ENCODE data around the gene RAB3B.

Gene RAB3B

DNA sequence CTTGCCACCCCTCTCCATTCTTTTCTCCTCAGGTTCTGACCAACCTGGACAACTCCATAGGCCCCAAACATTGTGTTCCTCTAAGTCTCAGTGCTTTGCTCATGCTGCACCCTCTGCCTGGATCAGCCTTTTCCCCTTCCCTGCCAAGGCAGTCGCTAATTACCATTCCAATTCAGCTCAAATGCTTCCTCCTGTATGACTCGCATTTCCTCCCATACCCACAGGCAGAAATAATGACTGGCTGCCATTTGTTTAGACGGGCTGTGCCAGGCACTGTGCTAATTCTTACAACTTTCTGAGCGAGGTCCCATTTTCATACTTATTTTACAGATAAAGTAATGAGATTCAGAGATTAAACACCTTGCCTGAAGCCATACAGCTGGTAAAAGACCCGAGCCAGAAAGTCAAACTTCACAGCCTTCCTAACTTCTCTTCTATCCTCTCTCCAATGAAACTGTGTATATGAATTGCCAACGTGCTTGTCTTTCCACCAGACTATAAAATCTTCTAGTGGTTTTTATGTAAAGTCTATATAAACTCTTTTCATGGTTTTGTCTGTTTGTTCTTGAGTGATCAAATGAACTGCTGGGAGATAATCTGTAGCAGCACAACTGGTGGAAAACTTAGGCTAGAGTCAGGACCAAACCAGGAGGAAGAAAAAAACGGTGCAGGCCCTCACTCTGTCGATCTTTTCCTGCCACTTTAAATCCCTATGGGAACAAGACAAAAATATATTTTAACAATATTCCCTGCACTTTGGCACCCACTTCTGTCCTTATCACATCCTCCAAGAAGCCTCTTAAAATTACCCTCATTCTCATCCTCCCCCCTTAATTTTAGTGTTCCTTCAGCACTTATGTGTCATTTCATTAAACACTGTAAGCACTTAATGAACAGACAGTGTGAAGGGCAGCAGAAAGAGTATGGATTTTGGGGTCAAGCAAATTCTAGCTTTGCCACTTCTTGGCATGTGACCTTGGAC lies 33.7 kb downstream of the RAB3B start:
- no peak for DNase-seq (ENCODE audit: low read depth in 2 of 2)

GRCh38 chr1:51955797-51956527 lies 34.5 kb downstream of the RAB3B start:
- DNase-seq (ENCODE audit: low read depth in 2 of 2) = no peak

- DNase-seq (ENCODE audit: low read depth in 2 of 2) = no peak
These were observed 35.7 kb downstream of the RAB3B start for GRCh38 chr1:51954783-51955182.

- no peak for DNase-seq (ENCODE audit: low read depth in 2 of 2)
These were observed 37.4 kb downstream of the RAB3B start for GRCh38 chr1:51953079-51953478.

DNA sequence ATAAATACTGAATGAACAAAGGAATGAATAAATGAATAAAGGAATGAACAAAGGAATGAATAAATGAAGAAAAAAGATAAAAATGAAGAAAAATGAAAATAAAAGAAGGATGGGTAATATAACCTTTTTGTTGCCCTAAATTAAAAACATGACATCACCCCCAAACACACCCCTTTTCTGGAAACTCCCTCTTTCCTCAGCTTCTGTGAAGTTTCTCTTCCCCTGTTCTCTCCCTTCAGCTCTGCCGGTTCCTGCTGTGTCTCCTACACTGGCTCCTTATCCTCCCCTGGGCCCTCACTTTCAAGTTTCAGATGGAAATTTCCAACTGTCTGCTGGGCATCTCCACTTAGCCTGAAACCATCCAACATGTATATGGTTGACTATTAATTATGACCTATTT lies 37.9 kb downstream of the RAB3B start:
- DNase-seq (ENCODE audit: low read depth in 2 of 2) = no peak

DNA sequence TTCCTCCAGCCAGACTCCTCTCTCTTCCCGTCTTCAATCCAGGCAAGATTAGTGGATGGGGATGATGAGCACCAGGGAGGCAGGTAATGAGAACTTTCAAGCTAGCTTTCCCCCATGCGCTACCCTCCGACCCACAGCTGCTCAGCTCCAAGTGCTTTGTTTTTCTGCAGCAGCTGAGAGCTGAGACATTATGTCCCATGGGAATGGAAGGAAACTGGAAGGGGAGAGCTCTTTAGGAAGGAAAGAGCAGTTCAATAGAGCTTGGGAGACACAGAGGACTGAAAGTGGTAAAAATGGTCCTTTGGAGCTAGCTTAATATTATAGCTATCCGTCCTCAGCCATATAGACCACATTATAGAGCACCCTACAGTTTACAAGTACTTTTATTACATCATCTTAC lies 39.8 kb downstream of the RAB3B start:
- DNase-seq (ENCODE audit: low read depth in 2 of 2) = no peak

DNA sequence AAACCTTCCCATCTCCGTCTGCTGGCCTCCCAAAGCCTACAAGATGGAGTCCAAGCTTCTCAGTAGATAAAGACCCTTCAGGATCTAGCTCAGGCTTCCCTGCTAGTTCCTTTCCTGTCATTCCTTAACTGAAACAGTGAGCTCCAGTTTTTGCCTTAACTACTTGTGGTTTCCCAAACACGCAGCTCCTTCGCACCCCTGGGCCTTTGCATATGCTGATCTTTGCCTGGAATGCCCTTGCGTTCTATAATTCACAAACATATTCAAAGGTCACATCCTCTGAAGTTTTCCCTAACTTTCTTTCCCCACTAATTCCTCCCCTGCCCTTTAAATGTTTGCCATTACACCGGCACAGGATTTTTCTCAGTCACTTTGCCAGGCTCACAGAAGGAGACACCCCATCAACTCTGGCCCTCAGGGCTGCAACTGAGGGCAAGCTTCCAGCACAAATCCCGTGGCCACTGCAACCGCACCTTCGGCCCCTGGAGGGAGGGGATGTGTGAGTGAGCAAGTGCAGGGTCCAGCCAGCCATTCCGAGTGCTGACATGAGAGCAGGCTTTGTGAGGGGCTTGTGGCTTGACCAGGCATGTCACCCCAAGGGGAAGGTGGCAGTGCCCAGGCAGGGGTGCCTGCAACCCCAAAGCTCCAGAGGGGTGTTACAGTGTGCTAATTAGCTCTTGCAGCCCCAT lies 41.3 kb downstream of the RAB3B start:
- DNase-seq (ENCODE audit: low read depth in 2 of 2) = no peak

- no peak for DNase-seq (ENCODE audit: low read depth in 2 of 2)
These were observed 42.0 kb downstream of the RAB3B start for GRCh38 chr1:51948491-51948915.

- no peak for DNase-seq (ENCODE audit: low read depth in 2 of 2)
These were observed 44.2 kb downstream of the RAB3B start for GRCh38 chr1:51946300-51946699.

GRCh38 chr1:51945591-51945990 lies 44.9 kb downstream of the RAB3B start:
- DNase-seq (ENCODE audit: low read depth in 2 of 2) = no peak

- no peak for DNase-seq (ENCODE audit: low read depth in 2 of 2)
These were observed 48.2 kb downstream of the RAB3B start for GRCh38 chr1:51942281-51942680.

DNA sequence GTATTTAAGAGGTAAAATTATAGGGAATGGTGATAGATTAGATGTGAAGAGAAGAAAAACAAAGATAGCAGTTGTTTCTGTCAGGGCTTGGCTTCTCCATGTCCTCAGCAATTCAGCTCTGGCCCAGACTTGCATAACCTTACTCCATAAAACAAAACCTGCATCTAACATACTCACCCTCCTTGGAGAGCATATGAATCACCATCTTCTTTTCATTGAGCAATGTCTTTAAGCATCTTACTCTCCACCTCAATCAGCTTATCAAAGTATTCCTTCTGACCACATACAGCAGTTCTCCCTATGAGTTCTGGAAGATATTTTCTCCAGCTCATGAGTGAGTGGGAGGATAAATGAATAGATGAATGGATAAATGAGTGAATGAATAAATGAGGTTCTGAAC lies 49.0 kb downstream of the RAB3B start:
- DNase-seq (ENCODE audit: low read depth in 2 of 2) = no peak

DNA sequence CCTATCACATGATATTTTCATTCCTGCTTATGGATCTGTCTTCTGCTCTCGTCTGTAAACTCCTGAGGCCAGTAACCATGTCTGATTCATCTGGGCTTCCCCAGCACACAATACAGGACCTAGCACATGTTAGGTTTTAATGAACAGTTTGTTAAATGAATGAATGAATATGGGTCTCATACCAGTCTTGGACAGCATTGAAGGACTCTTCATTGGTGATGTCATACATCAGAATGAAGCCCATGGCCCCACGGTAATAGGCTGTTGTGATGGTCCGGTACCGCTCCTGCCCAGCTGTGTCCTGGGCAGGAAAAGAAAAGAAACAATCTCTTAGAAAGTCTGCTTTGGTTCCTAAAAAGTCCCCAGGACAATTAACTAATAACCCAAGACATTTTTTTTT lies 53.4 kb downstream of the RAB3B start:
- DNase-seq (ENCODE audit: low read depth in 2 of 2) = no peak

DNA sequence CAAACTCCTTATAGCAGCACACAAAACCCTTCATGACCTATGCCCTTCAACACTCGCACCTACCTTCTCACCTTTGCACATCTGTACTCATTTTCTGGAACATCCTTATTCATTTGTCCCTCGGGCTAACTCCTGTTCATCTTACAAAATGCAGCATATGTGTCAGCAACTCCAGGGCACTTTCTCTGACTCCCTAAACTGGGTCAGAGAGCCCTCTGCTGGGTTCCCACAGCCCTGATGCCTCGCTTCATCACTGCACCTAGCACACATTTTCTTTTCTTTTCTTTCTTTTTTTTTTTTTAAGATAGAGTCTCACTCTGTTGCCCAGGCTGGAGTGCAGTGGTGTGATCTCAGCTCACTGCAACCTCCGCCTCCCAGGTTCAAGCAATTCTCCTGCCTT lies 54.0 kb downstream of the RAB3B start:
- no peak for DNase-seq (ENCODE audit: low read depth in 2 of 2)

- DNase-seq (ENCODE audit: low read depth in 2 of 2) = no peak
These were observed 57.2 kb downstream of the RAB3B start for GRCh38 chr1:51933344-51933743.

DNA sequence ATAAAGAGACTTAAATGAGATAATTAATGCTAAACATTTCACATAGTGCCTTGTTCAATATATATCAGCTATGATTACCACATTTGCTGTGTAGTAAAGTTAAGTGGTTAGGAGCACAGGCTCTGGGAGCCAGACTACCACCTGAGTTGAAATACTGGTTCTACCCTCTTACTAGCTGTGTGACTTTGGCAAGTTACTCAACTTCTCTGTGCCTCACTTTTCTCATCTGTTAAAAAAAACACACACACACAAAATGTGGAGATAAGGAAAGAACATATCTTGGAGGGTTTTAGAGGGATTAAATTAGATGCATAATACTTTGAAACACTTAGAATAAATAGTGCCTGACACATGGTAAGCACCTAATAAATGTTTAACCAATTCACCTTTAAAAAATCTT lies 60.2 kb downstream of the RAB3B start:
- no peak for DNase-seq (ENCODE audit: low read depth in 2 of 2)

GRCh38 chr1:51928896-51929295 lies 61.6 kb downstream of the RAB3B start:
- no peak for DNase-seq (ENCODE audit: low read depth in 2 of 2)

- no peak for DNase-seq (ENCODE audit: low read depth in 2 of 2)
These were observed 63.5 kb downstream of the RAB3B start for GRCh38 chr1:51927029-51927428.

GRCh38 chr1:51926171-51926812 lies 64.2 kb downstream of the RAB3B start:
- no peak for DNase-seq (ENCODE audit: low read depth in 2 of 2)

GRCh38 chr1:51924455-51924854 lies 66.0 kb downstream of the RAB3B start:
- DNase-seq (ENCODE audit: low read depth in 2 of 2) = peak; percentile 31 to 38

DNA sequence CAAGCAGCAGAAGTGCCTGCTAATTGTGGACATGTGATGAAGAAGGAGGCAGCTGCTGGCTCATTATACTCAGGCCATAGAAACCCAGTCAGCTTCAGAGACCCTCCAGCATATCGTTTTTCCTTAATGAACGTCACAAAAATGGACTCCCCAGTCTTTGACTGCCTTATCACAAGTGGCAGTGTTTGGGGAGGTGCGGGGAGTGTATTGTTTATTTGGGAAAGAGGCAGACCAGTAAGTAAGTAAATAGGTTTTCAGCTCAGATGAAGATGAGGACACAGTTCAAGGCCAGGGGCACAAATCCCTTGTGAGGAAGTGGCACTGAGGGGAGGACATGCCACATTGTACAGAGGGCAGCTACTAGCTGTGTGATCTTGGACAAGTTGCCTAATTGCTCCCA lies 68.5 kb downstream of the RAB3B start:
- no peak for DNase-seq (ENCODE audit: low read depth in 2 of 2)

DNA sequence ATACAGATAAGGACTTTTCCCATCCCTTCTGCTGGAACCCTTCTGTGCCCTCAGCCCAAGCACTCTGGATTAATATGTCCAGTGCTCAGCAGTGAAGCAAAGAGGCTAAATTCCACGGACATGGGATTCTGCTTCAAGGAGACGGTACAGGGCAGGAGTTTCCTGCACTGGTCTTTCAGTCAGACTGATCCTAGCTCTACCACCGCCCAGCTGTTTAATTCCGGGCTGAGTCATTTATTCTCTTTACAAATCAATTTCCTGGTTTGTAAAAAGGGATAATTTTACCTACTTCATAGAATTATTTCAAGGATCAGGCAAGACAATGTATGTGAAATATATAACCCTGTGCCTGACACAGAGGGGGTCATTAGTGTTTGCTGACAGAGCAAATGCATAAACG lies 70.4 kb downstream of the RAB3B start:
- no peak for DNase-seq (ENCODE audit: low read depth in 2 of 2)
